Stimulated activated naive CD4-positive, alpha-beta T cell treated with Interleukin-2 at 50 U/mL for 16 hours (primary cell): ENCODE data around the gene CPNE8.

ENCODE experiments used
- DNase-seq: peaks from one replicate; lab custom pipeline; 2025; lab: John Stamatoyannopoulos, UW

CPNE8 gene

DNA sequence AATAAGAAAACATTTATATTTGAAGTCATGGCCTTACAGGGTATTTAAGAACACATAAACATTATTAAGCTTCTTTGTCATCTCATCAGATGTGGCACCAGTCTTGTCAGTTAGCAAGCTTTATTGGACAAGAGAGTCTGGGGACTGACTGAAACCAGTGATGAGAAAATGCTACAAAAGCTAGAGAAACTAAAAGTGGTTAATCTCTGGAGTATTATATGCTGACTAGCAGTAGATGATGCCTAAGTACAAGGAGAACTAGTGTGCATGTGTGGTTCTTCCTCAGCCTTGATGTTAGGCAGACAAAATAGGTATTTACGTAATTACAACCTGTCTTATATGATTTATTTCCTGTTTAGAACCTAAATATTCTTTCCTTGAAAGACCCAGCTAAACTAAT is 176.5 kb downstream of the CPNE8 start:
- DNase-seq: no peak

- no peak for DNase-seq
These were observed 183.7 kb downstream of the CPNE8 start for GRCh38 chr12:38721611-38722252.

DNA sequence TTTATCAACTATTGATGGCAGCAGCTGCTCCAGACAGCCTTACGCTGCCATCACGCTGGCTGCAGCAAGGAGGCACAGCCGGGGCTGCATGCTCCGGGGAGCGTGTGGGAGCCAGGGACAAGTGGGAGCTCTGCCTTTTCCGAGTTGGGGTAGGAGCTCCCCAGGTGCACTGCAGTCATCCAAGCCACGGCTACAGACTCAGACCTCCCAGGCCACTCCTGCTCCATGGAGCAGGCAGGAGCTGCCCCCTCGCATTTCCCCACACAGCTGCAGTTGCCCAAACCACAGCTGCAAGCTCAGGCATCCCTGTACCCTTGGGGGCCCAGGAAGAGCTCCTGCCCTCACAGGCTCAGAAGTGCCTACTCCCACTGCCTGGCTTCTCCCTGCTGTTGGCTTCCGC is 184.7 kb downstream of the CPNE8 start:
- no peak for DNase-seq

DNA sequence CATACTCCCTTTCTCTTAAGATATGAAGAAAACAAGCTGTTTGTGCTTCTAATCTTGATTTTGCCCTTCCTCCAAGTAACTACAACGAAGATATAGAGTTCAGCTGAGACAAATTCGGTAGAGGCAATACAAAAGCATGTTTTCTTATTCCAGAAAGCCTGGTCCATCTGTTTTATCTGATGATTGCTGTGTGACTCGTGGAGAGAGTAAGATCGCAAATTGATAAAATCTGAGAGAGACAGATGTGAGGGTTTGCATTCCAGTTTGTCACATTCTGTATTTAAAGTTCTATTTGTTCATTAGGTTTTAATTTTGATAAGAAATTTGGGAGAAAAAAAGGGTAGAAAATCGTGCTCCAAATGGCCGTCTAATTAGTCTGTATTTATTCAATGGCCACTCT is 192.1 kb downstream of the CPNE8 start:
- no peak for DNase-seq

GRCh38 chr12:38711054-38711453 is 194.3 kb downstream of the CPNE8 start:
- no peak for DNase-seq

- DNase-seq: no peak
These were observed 196.9 kb downstream of the CPNE8 start for GRCh38 chr12:38708466-38708865.

DNA sequence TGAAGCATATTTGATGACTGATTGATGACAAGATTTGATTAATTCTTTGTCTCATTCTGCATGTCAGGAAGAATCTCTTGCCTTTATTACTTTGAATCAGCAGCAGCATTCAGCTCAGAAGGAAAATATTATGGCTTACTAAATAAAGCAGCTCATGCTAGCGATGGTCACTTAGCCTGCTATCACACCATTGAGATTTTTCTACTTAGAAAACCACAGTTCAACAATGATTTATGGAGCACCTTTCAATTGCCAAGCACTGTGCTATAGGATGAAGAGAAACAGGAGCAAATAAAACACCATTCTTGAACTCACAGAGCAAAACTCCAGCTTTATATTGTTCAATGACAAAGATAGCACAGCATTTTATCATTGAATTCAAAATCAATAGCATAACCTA is 197.7 kb downstream of the CPNE8 start:
- DNase-seq: no peak

GRCh38 chr12:38697289-38697688 is 208.1 kb downstream of the CPNE8 start:
- DNase-seq: no peak

- DNase-seq: no peak
These were observed 210.3 kb downstream of the CPNE8 start for GRCh38 chr12:38695057-38695456.

- DNase-seq: no peak
These were observed 214.2 kb downstream of the CPNE8 start for GRCh38 chr12:38691164-38691563.

GRCh38 chr12:38690646-38691045 is 214.7 kb downstream of the CPNE8 start:
- no peak for DNase-seq

DNA sequence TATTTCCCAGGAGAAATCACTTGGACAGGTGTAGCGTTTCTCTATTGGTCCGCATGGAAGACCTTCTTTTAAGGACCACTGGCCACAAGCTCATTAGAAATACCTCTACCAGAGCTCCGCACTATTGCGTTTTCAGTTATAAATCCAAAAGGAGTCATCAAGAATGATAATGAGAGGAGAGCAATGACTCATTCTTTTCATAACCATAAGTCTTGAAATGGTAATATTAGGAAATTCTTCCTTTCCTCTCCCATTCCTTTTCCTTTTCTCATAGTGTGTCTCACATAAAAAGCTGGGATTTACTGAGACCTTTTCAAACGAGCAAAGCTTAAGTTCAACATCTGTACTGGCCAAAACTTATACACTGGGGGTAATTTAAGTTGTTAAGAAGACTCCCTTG is 215.7 kb downstream of the CPNE8 start:
- DNase-seq: no peak

DNA sequence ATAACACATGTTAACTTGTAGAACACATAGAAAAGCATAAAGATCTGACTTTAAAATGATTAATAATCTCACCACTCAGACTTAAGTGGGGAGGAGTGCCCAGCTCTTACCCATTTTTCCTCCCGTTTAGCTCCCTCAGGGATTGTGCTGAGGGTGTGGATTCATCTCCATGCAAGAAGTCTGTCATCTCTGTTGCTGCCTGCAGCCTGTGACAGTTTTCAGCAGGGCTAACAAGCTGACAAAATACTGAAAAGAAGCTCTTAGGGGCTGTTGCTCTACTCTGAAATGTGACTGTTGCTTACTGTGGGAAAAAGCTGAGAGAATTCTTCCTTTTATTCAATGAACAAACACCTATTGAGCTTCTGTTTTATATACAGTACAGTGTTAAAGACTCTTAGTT is 216.2 kb downstream of the CPNE8 start:
- DNase-seq: no peak

DNA sequence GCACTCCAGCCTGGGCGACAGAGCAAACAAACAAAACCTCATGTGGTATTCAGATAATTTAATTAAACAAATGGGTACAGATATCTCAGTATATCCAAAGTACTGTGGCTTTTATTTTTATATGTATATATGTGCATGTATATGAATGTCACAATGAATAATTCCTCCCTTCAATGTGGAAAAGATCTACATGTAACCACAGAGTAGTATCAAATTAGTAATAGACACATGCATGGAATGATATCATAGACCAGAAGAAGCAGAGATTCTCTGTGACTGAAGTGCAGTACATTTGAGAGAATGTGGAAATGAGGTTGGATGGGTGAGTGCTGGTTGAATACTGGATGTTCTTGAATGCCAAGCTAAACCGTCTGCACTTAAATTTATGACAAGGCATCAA is 222.9 kb downstream of the CPNE8 start:
- DNase-seq: no peak

DNA sequence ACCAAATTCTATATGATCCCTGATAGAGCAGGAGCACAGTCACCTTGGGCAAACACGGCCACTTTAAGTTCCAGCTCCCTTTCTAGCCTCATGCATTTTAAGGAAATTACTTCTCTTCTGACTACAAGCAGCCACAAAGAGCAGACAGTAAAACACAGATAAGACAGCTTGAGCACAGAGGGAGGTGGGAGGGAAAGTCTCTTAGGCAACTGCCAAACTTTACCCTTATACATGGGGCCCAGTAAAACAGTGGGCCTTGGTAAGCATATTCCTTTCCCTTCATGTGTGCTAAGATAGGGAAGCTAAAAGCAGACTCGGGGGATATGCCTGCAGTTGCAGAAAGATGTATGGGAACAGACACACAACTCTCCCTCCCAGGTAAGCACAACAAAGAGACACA is 235.9 kb downstream of the CPNE8 start:
- no peak for DNase-seq

DNA sequence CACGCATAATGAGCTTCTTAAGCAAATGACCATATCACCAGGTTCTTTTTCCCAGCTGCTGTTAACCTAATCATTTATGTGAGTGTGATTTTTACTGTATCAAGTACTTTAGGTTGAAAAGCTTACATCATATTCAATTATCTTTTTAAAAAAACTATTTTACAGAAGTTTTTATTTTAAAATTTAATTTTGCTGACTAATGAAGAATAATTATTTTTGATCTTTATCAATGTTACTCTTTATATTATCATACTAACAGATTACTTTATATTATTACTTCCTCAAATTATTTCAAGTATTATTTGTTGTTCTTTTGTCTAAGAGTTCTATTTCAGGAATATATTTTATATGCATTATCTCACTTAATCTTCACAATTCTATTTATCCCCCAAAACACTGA is 236.3 kb downstream of the CPNE8 start:
- DNase-seq: no peak

GRCh38 chr12:38666425-38666824 is 239.0 kb downstream of the CPNE8 start:
- no peak for DNase-seq

- no peak for DNase-seq
These were observed 240.6 kb downstream of the CPNE8 start for GRCh38 chr12:38664661-38665269.

DNA sequence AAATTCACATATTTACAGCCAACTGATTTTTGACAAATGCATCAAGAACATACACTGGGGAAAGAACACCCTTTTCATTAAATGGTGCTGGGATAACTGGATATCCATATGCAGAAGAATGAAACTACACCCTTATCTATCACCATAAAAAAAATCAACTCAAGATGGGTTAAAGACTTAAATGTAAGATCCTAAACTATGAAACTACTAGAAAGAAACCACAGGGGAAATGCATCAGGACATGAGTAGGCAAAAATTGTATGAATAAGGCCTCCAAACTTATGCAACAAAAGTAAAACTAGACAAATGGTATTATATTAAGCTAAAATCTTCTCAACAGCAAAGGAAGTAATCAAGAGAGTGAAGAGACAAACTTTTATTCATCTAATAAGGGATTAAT is 242.6 kb downstream of the CPNE8 start:
- no peak for DNase-seq

DNA sequence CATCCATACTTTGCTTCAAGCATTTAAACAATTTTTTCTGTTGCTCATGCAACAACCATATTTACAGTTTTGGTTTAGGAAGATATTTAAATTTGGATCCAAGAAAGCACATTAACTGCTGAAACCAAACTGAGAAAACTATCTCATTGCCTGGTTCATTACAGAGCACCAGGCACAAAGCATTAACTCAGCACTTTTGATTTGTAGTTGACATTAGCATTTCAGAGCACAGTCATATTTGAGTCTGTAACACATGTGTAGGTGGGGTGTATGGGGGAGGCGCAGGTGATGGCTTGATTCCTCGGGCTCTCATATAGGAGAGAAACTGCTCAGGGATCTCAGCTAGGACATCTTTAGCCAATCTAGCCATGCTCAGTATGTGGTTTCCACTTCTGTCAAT is 251.7 kb downstream of the CPNE8 start:
- DNase-seq: no peak

DNA sequence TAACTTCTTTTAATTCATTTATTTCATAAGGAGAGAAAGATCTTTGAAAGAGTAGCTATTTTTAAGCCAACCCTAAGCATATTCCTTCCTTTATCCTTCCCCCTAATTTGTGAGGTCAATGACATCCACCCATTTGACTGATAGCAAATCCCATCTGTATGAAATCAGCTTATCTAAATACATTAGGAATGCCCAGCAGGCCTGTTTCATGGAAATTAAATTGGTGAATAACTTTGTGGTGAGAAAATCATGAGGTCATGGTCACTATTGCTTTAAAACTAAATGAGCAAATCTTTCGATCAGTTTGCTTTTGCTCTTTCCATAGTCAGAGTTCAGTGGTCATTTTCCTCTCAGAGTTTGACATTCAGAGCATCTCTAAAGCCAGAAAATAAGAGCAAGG is 256.6 kb downstream of the CPNE8 start:
- DNase-seq: no peak

GRCh38 chr12:38646146-38646545 is 259.2 kb downstream of the CPNE8 start:
- DNase-seq: no peak

- DNase-seq: no peak
These were observed 265.8 kb downstream of the CPNE8 start for GRCh38 chr12:38639625-38640024.

DNA sequence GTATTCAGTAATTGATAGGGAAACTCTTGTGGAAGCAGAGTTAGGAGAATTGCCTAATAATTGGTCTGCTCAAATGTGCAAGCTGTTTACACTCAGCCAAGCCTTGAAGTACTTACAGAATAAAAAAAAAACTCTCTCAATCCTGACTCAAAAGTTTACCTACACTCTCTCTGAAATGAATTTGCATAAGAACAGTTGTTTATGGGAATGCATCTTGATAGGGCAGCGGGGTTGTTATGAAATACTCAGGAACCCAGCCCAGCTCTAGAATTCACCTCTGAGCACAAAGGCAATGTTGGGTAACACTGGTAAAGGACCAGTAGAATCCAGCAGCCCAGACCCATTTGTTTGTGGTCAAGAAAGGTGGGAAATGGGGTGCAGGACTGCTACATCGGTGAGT is 267.0 kb downstream of the CPNE8 start:
- no peak for DNase-seq
